NCI-H2107 treated with DMSO at 0.1 percent for 48 hours (cell line): Measurements from ENCODE around the gene CAST.

Experiments used
- DNase-seq: peaks from one replicate; lab custom pipeline; 2025; ENCODE audit not compliant: unreplicated experiment; lab: John Stamatoyannopoulos, UW

The CAST gene

GRCh38 chr5:96664669-96665068 lies 2.5 kb downstream of the CAST start:
- DNase-seq, result no peak

GRCh38 chr5:96668725-96669124 lies 6.5 kb downstream of the CAST start:
- no peak for DNase-seq

- no peak for DNase-seq
Observed at GRCh38 chr5:96669909-96670308, 7.7 kb downstream of the CAST start.

GRCh38 chr5:96671441-96671840 lies 9.3 kb downstream of the CAST start:
- DNase-seq, result no peak

- no peak for DNase-seq
Observed at GRCh38 chr5:96673127-96673526, 11.0 kb downstream of the CAST start.

GRCh38 chr5:96675882-96676281 lies 13.7 kb downstream of the CAST start:
- no peak for DNase-seq

- DNase-seq, result no peak
Observed at GRCh38 chr5:96677496-96677895, 15.3 kb downstream of the CAST start.

- DNase-seq, result no peak
Observed at GRCh38 chr5:96679293-96679692, 17.1 kb downstream of the CAST start.

- DNase-seq, result no peak
Observed at GRCh38 chr5:96680759-96681470, 18.7 kb downstream of the CAST start.

GRCh38 chr5:96683392-96683791 lies 21.2 kb downstream of the CAST start:
- DNase-seq, result no peak

GRCh38 chr5:96683810-96684209 lies 21.6 kb downstream of the CAST start:
- no peak for DNase-seq

GRCh38 chr5:96687080-96687479 lies 24.9 kb downstream of the CAST start:
- DNase-seq, result no peak

- DNase-seq, result peak; percentile 58
Observed at GRCh38 chr5:96687812-96688453, 25.8 kb downstream of the CAST start.

- no peak for DNase-seq
Observed at GRCh38 chr5:96690861-96691260, 28.7 kb downstream of the CAST start.

GRCh38 chr5:96691503-96692303 lies 29.5 kb downstream of the CAST start:
- no peak for DNase-seq

- no peak for DNase-seq
Observed at GRCh38 chr5:96692441-96692840, 30.3 kb downstream of the CAST start.

GRCh38 chr5:96699186-96699820 lies 37.1 kb downstream of the CAST start:
- DNase-seq, result no peak

- DNase-seq, result no peak
Observed at GRCh38 chr5:96702503-96703383, 40.6 kb downstream of the CAST start.

GRCh38 chr5:96703384-96703920 lies 41.3 kb downstream of the CAST start:
- no peak for DNase-seq

- no peak for DNase-seq
Observed at GRCh38 chr5:96703995-96704394, 41.8 kb downstream of the CAST start.
